Measurements from ENCODE around the gene PFDN1.

The PFDN1 gene

DNA sequence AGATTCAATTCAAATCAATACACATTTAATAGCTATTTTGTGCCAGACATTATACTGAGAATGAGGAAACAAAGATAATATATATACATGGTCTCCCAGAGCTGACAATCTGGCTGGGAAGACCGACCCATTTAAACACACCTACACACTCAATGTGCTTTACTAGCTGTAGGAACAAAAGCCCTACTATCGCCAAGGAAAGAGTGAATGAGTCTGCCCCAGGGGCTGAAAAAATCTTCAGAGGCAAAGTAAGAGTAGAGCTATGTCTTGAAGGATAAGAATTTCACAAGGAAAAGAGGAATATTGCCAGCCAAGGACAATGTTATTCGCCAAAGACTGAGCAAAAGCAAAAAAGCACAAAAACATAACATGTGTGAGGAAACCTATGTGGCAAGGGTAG, 6.6 kb downstream of the PFDN1 start:
- DNase-seq (ENCODE audit: low spot score), result no peak

GRCh38 chr5:140295414-140295813, 7.5 kb downstream of the PFDN1 start:
- DNase-seq (ENCODE audit: low spot score), result no peak

- no peak for DNase-seq (ENCODE audit: low spot score)
Measured at GRCh38 chr5:140294753-140295152, 8.1 kb downstream of the PFDN1 start.

DNA sequence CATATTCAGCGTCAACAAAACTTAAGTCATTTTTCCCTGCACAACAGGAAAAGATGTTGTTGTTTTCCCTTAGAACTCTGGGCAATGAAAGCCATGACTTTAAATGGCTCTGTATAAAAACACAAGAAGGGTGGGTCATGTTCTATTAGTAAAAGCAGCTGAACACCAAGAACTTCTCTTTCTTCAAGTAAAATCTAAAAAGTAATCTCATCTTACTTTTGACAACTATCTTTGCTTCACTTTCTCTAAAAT, 9.1 kb downstream of the PFDN1 start:
- no peak for DNase-seq (ENCODE audit: low spot score)

GRCh38 chr5:140293091-140293848, 9.6 kb downstream of the PFDN1 start:
- no peak for DNase-seq (ENCODE audit: low spot score)

DNA sequence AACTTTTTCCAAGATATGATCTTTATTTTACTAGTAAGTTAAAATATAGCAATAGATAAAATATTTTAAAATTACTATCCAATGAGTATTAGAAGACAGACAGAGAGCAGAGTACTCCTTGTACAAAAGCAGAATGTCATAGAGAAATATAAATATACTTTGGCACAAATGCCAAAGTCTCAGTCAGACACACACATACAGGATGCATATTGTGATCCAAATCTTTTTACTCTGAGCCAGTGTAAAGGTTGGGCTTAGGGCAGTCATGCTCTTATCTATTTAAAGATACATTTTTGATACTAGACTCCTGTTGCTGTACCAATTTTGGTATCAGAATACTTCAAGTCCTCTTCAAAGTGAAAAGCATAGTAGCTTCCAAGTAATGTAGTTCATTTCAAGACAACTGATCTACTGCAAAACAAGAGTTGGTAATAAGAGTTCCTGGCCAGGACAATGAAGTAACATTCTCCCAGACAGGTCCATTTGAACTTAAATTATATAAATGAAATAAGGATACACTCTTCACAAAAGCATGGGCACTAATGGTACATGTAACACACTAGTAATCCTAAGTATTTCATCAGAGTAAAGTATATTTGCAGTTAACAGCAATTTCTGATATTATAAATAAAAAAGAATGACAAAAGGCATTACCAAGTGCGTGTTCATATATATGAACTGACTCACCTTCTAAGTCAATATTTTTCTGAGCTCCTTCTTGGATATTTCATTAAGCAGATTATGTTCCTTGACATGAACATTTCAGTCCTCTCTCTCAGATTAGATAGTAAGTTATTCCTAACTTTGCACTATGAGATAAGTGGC, 10.5 kb downstream of the PFDN1 start:
- DNase-seq (ENCODE audit: low spot score), result no peak

DNA sequence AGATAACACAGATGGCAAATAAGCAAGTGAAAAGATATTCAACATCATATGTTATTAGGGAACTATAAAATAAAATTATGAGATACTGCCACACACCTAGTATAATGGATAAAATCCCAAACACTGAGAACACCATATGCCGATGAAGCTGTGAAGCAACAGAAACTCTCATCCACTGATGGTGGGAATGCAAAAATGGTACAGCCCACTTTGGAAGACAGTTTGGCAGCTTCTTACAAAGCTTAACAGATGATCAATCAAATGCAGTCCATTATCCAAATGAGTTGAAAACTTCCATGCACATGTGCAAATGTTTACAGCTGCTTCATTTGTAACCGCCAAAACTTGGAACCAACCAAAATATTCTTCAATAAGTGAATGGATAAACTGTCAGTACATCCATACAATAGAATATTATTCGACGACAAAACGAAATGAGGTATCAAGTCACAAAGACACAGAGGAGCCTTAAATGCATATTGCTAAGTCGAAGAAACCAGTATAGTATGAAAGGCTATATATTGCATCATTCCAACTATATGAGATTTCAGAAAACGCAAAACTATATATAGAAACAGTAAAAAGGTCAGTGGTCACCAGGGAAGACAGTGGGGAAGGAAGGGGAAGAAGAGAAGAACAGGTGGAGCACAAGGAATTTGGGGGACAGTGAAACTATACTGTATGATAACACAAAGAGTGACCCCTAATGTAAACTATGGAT, 14.9 kb downstream of the PFDN1 start:
- DNase-seq (ENCODE audit: low spot score), result no peak

GRCh38 chr5:140286424-140286823, 16.5 kb downstream of the PFDN1 start:
- DNase-seq (ENCODE audit: low spot score), result no peak

DNA sequence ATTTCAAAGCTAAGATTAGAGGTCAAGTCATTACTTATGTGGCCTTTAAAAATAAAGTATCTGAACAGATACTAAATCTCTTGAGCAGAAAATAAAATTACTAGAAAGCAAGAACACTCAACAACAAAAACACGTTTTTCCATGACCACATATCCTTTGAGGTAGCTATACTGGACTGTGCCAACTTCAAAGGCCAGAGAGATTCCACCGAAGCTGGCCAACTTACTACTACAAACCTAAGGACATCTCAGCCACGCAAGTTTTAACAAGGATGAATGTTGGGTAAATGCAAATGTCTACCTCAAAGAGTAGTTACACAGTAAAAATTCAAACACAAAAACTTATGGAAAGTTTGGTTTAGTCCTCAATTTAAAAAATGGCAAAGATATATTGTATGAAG, 18.9 kb downstream of the PFDN1 start:
- no peak for DNase-seq (ENCODE audit: low spot score)

GRCh38 chr5:140282266-140282665, 20.6 kb downstream of the PFDN1 start:
- DNase-seq (ENCODE audit: low spot score), result no peak

DNA sequence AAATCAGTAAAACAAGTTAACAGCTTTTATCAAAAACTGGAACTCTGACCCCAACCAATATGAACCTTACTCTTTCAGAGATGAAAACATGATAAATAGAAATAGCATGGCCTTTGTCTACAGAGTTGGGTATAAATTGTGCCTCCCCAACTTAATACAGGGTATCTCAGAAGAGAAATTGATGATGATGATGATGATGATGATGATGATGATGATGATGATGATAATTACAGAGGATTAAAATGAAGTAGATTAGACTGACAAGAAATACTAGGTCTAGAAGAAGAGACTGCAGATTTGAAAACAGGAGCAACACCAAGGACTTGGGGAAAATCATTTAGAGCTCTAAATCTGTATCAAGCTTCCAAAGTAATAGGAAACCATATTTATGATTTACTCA, 27.1 kb downstream of the PFDN1 start:
- no peak for DNase-seq (ENCODE audit: low spot score)

- no peak for DNase-seq (ENCODE audit: low spot score)
Measured at GRCh38 chr5:140273401-140273877, 29.5 kb downstream of the PFDN1 start.

DNA sequence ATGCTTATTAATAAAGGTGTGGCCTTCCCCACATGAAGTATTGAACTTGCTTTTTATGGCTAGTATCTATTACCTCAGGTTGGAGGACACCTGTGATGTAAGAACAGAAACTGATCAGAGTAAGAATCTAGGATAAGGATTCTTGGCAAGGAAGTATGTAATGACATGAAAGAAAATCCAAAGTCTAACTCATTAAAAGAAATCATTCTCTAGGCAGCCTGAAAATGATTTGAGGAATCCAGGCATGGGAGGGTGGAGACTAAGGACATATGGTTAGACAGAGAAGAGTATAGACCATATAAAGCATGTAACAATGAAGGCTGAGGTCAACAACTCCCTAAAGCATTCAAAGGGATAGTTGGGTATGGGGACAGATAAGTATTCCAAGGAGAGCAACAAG, 32.9 kb downstream of the PFDN1 start:
- DNase-seq (ENCODE audit: low spot score), result no peak

- DNase-seq (ENCODE audit: low spot score), result no peak
Measured at GRCh38 chr5:140267559-140268018, 35.3 kb downstream of the PFDN1 start.

GRCh38 chr5:140267201-140267540, 35.7 kb downstream of the PFDN1 start:
- no peak for DNase-seq (ENCODE audit: low spot score)

DNA sequence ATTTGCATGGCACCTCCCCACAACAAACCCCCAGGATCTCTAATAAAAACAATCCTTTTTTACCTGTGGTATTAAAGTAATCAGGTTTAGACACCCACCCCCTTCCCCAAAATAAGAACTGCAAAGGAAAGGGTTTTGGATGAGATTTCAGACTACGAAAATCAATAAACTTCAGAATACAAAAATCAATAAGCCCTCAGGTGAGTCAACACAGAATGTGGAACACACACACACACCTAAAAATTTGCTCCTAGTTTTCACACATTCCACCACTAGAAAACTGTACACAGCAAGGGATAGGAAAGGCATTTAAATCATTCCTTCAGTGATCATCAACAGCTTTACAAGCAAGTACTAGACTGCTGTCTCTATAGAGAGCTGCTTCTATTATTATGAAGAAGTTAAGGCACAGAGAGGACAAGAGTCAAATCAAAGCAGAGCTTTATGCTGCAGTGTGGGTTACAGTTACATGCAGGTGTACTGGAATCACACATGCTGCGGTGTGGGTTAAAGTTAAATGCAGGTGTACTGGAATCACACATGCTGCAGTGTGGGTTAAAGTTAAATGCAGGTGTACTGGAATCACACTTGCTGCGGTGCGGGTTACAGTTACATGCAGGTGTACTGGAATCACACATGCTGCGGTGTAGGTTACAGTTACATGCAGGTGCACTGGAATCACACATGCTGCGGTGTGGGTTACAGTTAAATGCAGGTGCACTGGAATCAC, 36.3 kb downstream of the PFDN1 start:
- no peak for DNase-seq (ENCODE audit: low spot score)

DNA sequence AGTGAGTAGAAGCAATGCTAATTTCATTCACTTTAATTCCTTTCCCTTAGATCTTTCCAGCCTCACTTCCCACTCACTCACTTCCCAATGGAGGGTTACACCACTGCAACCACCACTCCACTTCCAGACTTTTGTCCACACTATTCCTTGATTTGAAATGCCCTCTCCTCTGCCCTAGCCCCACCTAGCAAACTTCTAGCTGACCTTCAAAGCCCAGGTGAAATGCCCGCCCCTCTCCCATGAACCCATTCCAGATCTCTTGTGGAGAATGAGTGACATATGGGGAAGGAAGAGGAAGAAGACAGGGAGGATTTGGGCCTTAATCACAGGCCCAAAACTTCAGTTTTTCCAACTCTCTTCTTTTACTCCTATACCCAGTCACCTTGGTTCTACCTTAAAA, 37.1 kb downstream of the PFDN1 start:
- no peak for DNase-seq (ENCODE audit: low spot score)

- no peak for DNase-seq (ENCODE audit: low spot score)
Measured at GRCh38 chr5:140262839-140263238, 40.1 kb downstream of the PFDN1 start.

DNA sequence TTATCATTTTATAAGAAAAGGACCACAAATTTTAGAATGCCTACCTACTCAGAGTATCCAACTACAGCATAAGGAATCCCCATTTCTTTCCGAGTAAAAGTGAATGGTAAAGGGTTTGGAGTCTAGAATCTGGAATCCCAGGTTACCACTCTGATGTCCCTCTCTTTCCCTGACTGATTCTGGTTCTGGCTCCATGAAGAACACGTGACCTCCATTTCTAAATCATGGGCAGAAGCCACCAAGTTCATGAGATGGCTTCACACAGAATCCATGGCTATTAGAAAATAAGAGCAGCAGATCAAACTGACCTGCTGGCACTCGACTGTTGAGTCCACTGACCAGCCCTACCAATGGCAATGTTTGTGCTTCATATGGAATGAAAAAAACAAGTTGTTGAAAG, 40.7 kb downstream of the PFDN1 start:
- no peak for DNase-seq (ENCODE audit: low spot score)

DNA sequence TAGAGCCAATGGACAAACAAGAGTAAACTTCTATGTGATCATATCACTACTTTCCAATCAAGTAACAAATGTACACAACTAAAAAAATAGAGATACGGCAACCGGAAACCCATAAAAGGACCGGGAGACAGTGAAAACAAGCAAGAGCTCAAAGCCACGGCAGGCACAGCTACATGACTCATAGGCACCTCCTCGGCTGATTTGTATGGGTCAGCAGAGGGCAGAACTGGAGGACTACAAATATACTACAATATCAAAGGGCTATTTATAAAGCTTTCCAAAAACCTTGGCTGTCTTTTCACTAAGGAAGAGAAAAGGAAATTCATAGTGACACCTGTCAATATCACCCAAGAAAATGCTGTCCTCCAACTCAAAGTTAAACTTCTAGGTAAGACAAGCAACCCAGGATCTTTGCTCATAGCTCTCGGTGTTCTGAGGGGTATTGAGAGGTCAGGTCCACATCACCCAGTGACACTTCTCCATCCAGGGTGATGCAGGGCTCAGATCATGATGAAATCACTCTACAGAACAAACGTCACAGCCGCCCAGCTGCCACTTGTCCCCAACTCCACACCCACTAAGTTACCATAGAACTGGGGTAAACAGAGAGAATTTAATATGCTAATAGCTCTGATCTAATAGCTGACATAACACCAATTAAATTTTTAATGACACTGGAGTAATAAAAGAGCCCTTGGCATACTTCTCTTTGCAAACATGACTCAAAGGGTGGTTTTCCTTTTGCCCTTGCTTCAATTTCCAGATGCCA, 41.3 kb downstream of the PFDN1 start:
- peak; percentile 57 for DNase-seq (ENCODE audit: low spot score)

DNA sequence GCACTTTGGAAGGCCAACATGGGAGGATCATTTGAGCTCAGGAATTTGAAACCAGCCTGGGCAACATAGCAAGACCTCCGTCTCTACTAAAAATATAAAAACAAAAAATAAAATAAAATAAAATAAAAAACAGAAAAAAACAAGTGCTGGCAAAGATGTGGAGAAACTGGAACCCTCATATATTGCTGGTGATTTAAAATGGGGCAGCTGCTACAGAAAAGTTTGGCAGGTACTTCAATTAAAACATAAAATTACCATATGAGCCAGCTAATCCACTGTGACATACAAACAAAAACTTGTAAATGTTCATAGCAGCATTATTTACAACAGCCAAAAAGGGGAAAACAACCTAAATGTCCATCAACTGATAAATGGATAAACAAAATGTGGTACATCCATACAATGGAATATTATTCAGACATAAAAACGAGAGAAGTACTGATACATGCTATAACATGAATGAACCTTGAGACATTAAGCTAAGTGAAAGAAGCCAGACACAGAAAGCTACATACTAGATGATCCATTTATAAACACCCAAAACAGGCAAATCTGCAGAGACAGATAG, 42.7 kb downstream of the PFDN1 start:
- no peak for DNase-seq (ENCODE audit: low spot score)
